BLaER1 treated with 17β-estradiol and CSF1 and Interleukin-3, amounts not matched to agents 10 nM and 100 nM (cell line): ENCODE measurements around the gene SETD9.

Experiments used
- H3K27ac ChIP-seq, 11 experiments: shearing (Covaris generic); formaldehyde crosslinking; 2 replicates each; pipeline ENCODE4 v1.8.1; 2022
- H3K27me3 ChIP-seq, 11 experiments: shearing (Covaris generic); formaldehyde crosslinking; 2 replicates each; pipeline ENCODE4 v1.8.1; 2022
- H3K36me3 ChIP-seq, 11 experiments: shearing (Covaris generic); formaldehyde crosslinking; 2 replicates each; pipeline ENCODE4 v1.8.1; 2022
- H3K4me1 ChIP-seq, 10 experiments: shearing (Covaris generic); formaldehyde crosslinking; 2 replicates each; pipeline ENCODE4 v1.8.1; 2022
- H3K4me2 ChIP-seq, 11 experiments: shearing (Covaris generic); formaldehyde crosslinking; 2 replicates each; pipeline ENCODE4 v1.8.1; 2022
- H3K4me3 ChIP-seq, 10 experiments: shearing (Covaris generic); formaldehyde crosslinking; 2 replicates each; pipeline ENCODE4 v1.8.1; 2022
- H3K9ac ChIP-seq, 11 experiments: shearing (Covaris generic); formaldehyde crosslinking; 2 replicates each; pipeline ENCODE4 v1.8.1; 2022
- H3K9me3 ChIP-seq, 11 experiments: shearing (Covaris generic); formaldehyde crosslinking; replicated peaks in 1 of 11; 2 replicates each; pipeline ENCODE4 v1.8.1; 2022
- H4K20me1 ChIP-seq, 11 experiments: shearing (Covaris generic); formaldehyde crosslinking; 2 replicates each; pipeline ENCODE4 v1.8.1; 2022
- Cebpa-rat ChIP-seq, 11 experiments: shearing (Covaris generic); IDR thresholded peaks; 2 replicates each; pipeline ENCODE4 v1.8.1; 2022

Gene SETD9

GRCh38 chr5:56914678-56915077, 5.3 kb downstream of the SETD9 start:
- Histone ChIP-seq H3K9ac (no peak overlapping the region), H3K27me3 (no peaks in the 10 kb centered on the region), H3K4me1 (peaks cover 6 to 12% (median 11%) of the 10 kb centered on the region in 10 experiments), H3K4me2 (no peak overlapping the region), H3K4me3 (no peak overlapping the region), H3K27ac (no peak overlapping the region), H3K9me3 (no peaks in the 10 kb centered on the region), H4K20me1 (peaks cover 0 to 10% (median 0%) of the 10 kb centered on the region in 11 experiments; a peak in 3 of 22 replicates), H3K36me3 (peaks cover 19 to 49% (median 21%) of the 10 kb centered on the region in 11 experiments; a peak in 20 of 22 replicates)
- no peak for TF ChIP-seq Cebpa-rat (IDR thresholded peaks at IDR 0.05)

DNA sequence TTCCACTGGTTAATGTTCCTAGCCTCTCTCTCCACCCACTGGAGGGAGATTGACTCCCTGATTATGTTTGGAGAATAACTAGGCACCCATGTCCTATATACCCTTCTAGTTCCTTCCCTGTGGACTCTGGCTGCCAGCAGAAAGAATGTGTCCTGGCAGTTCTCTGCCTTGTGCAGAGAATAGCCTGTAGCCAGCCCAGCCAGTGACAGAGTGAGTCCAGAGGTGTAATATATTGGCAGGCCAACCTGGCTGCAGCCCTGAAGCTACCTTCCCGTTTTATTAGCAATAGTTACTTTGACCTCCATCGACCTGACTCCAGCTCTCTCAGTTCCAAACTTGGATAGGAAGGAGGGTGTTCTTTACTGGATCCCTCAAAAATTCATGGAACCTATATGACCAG, 8.1 kb downstream of the SETD9 start:
- peaks cover 31 to 77% (median 43%) of the 10 kb centered on the region in 11 experiments for H3K36me3 ChIP-seq
- H3K4me2 ChIP-seq, result no peak overlapping the region
- TF ChIP-seq Cebpa-rat (IDR thresholded peaks at IDR 0.05), result no peak
- H3K4me3 ChIP-seq, result no peak overlapping the region
- H4K20me1 ChIP-seq, result peaks cover 0 to 28% (median 5%) of the 10 kb centered on the region in 11 experiments; a peak in 7 of 22 replicates
- H3K27me3 ChIP-seq, result no peaks in the 10 kb centered on the region
- H3K9me3 ChIP-seq, result no peaks in the 10 kb centered on the region
- no peak overlapping the region for H3K9ac ChIP-seq
- no peak overlapping the region for H3K27ac ChIP-seq
- no peaks in the 10 kb centered on the region for H3K4me1 ChIP-seq

DNA sequence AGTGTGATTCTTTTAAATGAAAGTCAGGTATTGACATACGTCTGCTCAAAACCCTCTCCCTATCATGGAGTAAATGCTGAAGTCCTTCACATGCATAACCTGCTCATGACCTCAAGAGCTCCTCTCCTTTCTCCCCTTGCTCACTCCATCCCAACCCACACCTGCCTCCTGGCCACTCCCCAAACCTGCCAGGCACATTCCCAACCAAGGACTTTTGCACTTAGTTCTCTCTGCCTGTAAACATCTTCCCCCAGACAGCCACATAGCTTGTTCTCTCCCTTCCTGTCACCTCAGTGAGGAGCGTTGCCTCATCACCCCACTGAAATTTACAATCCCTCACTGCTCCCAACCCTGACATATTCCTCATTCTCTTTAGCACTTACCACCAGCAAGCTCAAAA, 8.7 kb downstream of the SETD9 start:
- H3K9ac ChIP-seq, result no peak overlapping the region
- TF ChIP-seq Cebpa-rat (IDR thresholded peaks at IDR 0.05), result no peak

DNA sequence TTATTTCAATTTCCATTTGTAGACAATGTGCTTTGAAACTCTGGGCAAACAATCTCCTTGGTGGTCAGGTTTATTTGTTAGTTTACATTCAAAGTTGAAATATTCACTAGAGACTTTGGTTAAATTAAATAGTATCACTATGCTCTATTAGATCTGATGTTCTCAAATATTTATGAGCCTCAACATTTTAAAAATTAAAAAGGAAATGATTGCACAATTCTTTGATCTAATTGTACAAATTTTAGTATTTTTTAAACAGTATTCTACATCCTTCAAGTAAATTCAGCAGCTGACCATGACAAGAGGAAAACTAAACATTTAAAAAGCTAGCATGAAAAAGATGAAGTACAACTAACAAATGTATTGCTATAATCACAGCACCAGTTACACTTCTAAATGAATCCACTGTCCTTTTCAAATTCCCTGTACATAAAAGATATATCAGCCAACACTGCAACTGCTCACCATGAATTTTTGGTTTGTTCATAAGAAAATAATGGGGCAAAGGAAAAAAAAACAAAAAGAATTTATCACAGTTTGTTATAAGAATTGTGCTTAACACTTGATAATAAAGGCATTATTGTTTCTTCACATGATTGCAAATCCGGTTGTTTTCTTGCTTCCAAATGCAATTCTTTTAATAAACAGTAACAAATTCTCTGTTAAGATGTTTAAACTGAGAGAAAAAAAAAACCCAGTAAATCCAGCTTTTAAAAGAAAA, 10.7 kb downstream of the SETD9 start:
- Histone ChIP-seq H3K27me3 (no peaks in the 10 kb centered on the region), H3K36me3 (peaks cover 49 to 86% (median 60%) of the 10 kb centered on the region in 11 experiments), H3K4me2 (no peak overlapping the region), H3K27ac (no peak overlapping the region), H3K9me3 (no peaks in the 10 kb centered on the region), H4K20me1 (peaks cover 0 to 29% (median 6%) of the 10 kb centered on the region in 11 experiments; a peak in 7 of 22 replicates), H3K9ac (no peak overlapping the region), H3K4me3 (no peak overlapping the region), H3K4me1 (no peaks in the 10 kb centered on the region)
- TF ChIP-seq Cebpa-rat (IDR thresholded peaks at IDR 0.05), result no peak

More for the DNA sequence above, 8.7 kb downstream of the SETD9 start:
- Histone ChIP-seq H4K20me1 (peaks cover 0 to 29% (median 6%) of the 10 kb centered on the region in 11 experiments; a peak in 7 of 22 replicates), H3K27me3 (no peaks in the 10 kb centered on the region), H3K4me2 (no peak overlapping the region), H3K4me3 (no peak overlapping the region), H3K27ac (no peak overlapping the region), H3K36me3 (peaks cover 33 to 78% (median 47%) of the 10 kb centered on the region in 11 experiments), H3K4me1 (no peaks in the 10 kb centered on the region), H3K9me3 (no peaks in the 10 kb centered on the region)

- no peaks in the 10 kb centered on the region for H3K27me3 ChIP-seq
- no peaks in the 10 kb centered on the region for H3K4me1 ChIP-seq
- no peak overlapping the region for H3K27ac ChIP-seq
- H3K9ac ChIP-seq, result no peak overlapping the region
- no peak overlapping the region for H3K4me2 ChIP-seq
- H3K4me3 ChIP-seq, result no peak overlapping the region
- H3K9me3 ChIP-seq, result peaks cover 0 to 7% (median 0%) of the 10 kb centered on the region in 11 experiments; a peak in 1 of 22 replicates
- TF ChIP-seq Cebpa-rat (IDR thresholded peaks at IDR 0.05), result no peak
- H3K36me3 ChIP-seq, result peaks cover 71 to 97% (median 81%) of the 10 kb centered on the region in 11 experiments
- H4K20me1 ChIP-seq, result peaks cover 0 to 22% (median 6%) of the 10 kb centered on the region in 11 experiments; a peak in 6 of 22 replicates
Measured at GRCh38 chr5:56922922-56923321, 13.5 kb downstream of the SETD9 start.

DNA sequence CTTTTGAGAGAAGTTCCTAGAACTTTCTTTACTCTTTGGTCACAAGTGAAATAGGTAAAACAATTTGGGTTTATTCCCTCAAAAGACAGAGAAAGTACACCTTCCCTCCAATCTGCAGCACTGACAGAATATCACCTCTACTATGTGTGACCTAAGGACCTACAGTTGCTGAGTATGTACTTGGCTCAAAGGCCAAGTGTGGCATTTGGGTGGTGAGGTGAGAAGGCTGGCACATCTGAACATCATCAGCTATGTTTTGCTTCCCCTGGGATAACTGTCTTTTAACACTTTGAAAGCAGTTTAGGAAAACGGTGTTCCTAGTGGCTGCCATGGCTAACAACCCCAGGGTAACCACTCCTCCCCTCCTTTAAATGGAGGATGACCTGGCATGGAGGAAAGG, 24.9 kb downstream of the SETD9 start:
- Histone ChIP-seq H3K4me2 (no peak overlapping the region), H3K4me3 (no peak overlapping the region), H3K4me1 (no peaks in the 10 kb centered on the region), H3K9ac (no peak overlapping the region), H4K20me1 (peaks cover 0 to 29% (median 4%) of the 10 kb centered on the region in 11 experiments; a peak in 5 of 22 replicates), H3K36me3 (peaks cover 90 to 100% (median 95%) of the 10 kb centered on the region in 11 experiments), H3K27me3 (no peaks in the 10 kb centered on the region), H3K9me3 (no peaks in the 10 kb centered on the region), H3K27ac (no peak overlapping the region)
- TF ChIP-seq Cebpa-rat (IDR thresholded peaks at IDR 0.05), result no peak

- H3K36me3 ChIP-seq, result peaks cover 93 to 100% (median 99%) of the 10 kb centered on the region in 11 experiments
- TF ChIP-seq Cebpa-rat (IDR thresholded peaks at IDR 0.05), result no peak
- H3K4me1 ChIP-seq, result peaks cover 0 to 15% (median 0%) of the 10 kb centered on the region in 10 experiments; a peak in 5 of 20 replicates
- H3K27ac ChIP-seq, result no peak overlapping the region
- peaks cover 0 to 57% (median 13%) of the 10 kb centered on the region in 11 experiments; a peak in 10 of 22 replicates for H4K20me1 ChIP-seq
- no peak overlapping the region for H3K9ac ChIP-seq
- H3K4me3 ChIP-seq, result no peak overlapping the region
- no peak overlapping the region for H3K4me2 ChIP-seq
- no peaks in the 10 kb centered on the region for H3K27me3 ChIP-seq
- H3K9me3 ChIP-seq, result no peaks in the 10 kb centered on the region
Measured at GRCh38 chr5:56938858-56939257, 29.5 kb downstream of the SETD9 start.

DNA sequence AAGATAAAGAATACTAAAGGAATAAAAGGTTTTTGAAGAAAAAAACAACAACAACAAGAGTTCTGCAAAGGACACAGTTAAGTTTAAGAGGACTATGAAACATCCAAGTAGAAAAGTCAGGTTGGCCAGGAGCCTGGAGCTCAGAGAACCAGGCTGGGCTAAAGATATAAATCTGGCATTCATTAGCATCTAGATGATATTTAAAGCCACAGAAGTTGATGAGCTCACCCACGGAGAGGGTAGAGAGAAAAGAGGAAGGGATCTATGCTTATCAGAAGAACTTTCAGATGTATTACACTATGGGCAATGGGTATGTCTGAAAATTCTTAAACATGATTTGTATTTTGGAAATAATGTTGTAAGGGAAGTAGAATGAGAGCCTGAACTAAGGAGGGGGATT, 32.6 kb downstream of the SETD9 start:
- 0 out of 22 replicates have a peak overlapping the region, but pooled peaks of 1 of the 11 experiments have one; percentile 0 for H3K4me2 ChIP-seq
- H3K4me3 ChIP-seq, result no peak overlapping the region
- peaks cover 88 to 100% (median 99%) of the 10 kb centered on the region in 11 experiments for H3K36me3 ChIP-seq
- no peak overlapping the region for H3K9ac ChIP-seq
- no peak for TF ChIP-seq Cebpa-rat (IDR thresholded peaks at IDR 0.05)
- no peak overlapping the region for H3K27ac ChIP-seq
- peaks cover 0 to 53% (median 13%) of the 10 kb centered on the region in 11 experiments; a peak in 9 of 22 replicates for H4K20me1 ChIP-seq
- H3K9me3 ChIP-seq, result no peaks in the 10 kb centered on the region
- peaks cover 0 to 15% (median 0%) of the 10 kb centered on the region in 10 experiments; a peak in 5 of 20 replicates for H3K4me1 ChIP-seq
- H3K27me3 ChIP-seq, result no peaks in the 10 kb centered on the region

DNA sequence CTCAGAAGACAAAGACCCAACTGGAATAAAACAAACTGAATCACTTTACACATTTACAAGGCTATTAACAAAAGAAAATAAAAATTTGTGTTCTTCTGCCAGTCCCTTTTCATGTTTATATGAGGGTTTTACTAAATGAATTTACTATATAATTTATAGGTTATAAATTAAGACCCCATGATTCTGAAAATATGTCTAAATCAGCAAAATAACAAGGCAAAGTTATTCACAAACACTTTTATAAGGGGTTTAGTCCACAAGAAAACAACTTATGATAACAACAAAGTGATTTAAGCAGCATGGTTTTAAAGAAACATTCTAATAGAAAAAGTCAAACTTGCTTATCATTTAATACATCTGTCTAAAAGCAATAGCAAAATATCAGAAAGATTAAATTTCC, 37.7 kb downstream of the SETD9 start:
- no peak overlapping the region for H3K9ac ChIP-seq
- peaks cover 5 to 59% (median 25%) of the 10 kb centered on the region in 11 experiments; a peak in 18 of 22 replicates for H4K20me1 ChIP-seq
- H3K9me3 ChIP-seq, result no peaks in the 10 kb centered on the region
- no peak for TF ChIP-seq Cebpa-rat (IDR thresholded peaks at IDR 0.05)
- H3K36me3 ChIP-seq, result peaks cover 47 to 80% (median 67%) of the 10 kb centered on the region in 11 experiments
- no peak overlapping the region for H3K4me2 ChIP-seq
- no peak overlapping the region for H3K27ac ChIP-seq
- H3K4me3 ChIP-seq, result no peak overlapping the region
- peaks cover 9 to 31% (median 11%) of the 10 kb centered on the region in 10 experiments for H3K4me1 ChIP-seq
- no peaks in the 10 kb centered on the region for H3K27me3 ChIP-seq
